Measurements from ENCODE around the gene ICAM5.

Gene ICAM5

GRCh38 chr19:10294368-10294697, 4.6 kb downstream of the ICAM5 start:
- H3K9ac ChIP-seq (ENCODE audit: low read length): no peak overlapping the region
- H3K4me1 ChIP-seq (ENCODE audit: insufficient read depth, low read length): peaks cover 46% of the 10 kb centered on the region
- no peak overlapping the region for H3K27ac ChIP-seq (ENCODE audit: low read depth, low read length)
- no peaks in the 10 kb centered on the region for H3K36me3 ChIP-seq (ENCODE audit: insufficient read depth, low read length)
- H3K4me3 ChIP-seq (ENCODE audit: low read depth in 1 of 2, low read length in 2 of 2): no peak overlapping the region
- no peaks in the 10 kb centered on the region for H3K9me3 ChIP-seq (ENCODE audit: low read length)
- peaks cover 59 to 74% of the 10 kb centered on the region in 2 donors for H3K27me3 ChIP-seq (ENCODE audit: control insufficient read depth in 1 of 2, insufficient read depth in 2 of 2, low read length in 2 of 2)

DNA sequence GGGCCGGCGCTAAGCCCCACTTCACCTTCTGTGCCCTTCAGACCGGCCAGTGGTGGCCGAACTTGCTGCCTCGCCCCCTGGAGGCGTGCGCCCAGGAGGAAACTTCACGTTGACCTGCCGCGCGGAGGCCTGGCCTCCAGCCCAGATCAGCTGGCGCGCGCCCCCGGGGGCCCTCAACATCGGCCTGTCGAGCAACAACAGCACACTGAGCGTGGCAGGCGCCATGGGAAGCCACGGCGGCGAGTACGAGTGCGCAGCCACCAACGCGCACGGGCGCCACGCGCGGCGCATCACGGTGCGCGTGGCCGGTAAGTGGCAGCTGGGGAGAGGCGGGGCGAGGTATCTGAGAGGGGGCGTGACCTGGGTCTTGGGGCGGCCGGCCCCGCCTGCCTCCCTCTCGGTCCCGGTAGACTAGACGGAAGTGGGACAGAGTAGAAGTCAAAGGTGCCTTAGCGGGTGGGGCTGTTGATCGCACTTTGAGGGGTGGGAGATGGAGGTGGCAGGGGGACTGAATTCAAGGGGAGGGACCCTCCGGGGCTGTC, 5.6 kb downstream of the ICAM5 start:
- Histone ChIP-seq H3K4me3 (ENCODE audit: low read depth in 1 of 2, low read length in 2 of 2) (no peak overlapping the region), H3K27ac (ENCODE audit: low read depth, low read length) (no peak overlapping the region), H3K36me3 (ENCODE audit: insufficient read depth, low read length) (no peaks in the 10 kb centered on the region), H3K27me3 (ENCODE audit: control insufficient read depth in 1 of 2, insufficient read depth in 2 of 2, low read length in 2 of 2) (peaks cover 52 to 70% of the 10 kb centered on the region in 2 donors), H3K9me3 (ENCODE audit: low read length) (no peaks in the 10 kb centered on the region), H3K9ac (ENCODE audit: low read length) (no peak overlapping the region), H3K4me1 (ENCODE audit: insufficient read depth, low read length) (peaks cover 39% of the 10 kb centered on the region)

DNA sequence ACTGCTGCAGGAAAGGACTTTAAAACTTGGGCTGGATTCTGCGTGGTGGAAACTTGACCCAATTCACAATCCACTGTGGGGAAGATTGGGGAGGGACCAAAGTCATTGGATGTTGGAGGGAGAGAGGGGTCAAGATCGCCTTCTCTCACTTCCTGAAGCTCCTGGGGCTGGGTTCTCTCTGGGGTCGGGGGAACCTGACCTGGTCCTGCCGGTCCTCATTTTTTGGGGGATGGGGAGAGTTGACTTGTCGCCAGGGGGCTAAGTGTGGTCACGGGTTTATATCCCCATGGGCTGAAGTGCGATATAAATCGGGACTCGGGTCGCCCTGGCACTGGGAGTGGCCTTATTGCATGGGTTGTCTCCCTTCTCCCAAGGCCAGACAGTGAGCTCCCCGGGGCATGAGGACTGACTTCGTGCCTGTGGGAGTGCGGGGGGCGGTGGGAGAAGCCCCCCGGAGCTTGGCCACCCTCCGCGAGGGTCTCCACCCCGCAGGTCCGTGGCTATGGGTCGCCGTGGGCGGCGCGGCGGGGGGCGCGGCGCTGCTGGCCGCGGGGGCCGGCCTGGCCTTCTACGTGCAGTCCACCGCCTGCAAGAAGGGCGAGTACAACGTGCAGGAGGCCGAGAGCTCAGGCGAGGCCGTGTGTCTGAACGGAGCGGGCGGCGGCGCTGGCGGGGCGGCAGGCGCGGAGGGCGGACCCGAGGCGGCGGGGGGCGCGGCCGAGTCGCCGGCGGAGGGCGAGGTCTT, 6.3 kb downstream of the ICAM5 start:
- Histone ChIP-seq H3K36me3 (ENCODE audit: insufficient read depth, low read length) (no peaks in the 10 kb centered on the region), H3K9ac (ENCODE audit: low read length) (no peak overlapping the region), H3K4me3 (ENCODE audit: low read depth in 1 of 2, low read length in 2 of 2) (no peak overlapping the region), H3K9me3 (ENCODE audit: low read length) (no peaks in the 10 kb centered on the region), H3K27ac (ENCODE audit: low read depth, low read length) (no peak overlapping the region), H3K4me1 (ENCODE audit: insufficient read depth, low read length) (peaks cover 32% of the 10 kb centered on the region), H3K27me3 (ENCODE audit: control insufficient read depth in 1 of 2, insufficient read depth in 2 of 2, low read length in 2 of 2) (peaks cover 46 to 64% of the 10 kb centered on the region in 2 donors)

DNA sequence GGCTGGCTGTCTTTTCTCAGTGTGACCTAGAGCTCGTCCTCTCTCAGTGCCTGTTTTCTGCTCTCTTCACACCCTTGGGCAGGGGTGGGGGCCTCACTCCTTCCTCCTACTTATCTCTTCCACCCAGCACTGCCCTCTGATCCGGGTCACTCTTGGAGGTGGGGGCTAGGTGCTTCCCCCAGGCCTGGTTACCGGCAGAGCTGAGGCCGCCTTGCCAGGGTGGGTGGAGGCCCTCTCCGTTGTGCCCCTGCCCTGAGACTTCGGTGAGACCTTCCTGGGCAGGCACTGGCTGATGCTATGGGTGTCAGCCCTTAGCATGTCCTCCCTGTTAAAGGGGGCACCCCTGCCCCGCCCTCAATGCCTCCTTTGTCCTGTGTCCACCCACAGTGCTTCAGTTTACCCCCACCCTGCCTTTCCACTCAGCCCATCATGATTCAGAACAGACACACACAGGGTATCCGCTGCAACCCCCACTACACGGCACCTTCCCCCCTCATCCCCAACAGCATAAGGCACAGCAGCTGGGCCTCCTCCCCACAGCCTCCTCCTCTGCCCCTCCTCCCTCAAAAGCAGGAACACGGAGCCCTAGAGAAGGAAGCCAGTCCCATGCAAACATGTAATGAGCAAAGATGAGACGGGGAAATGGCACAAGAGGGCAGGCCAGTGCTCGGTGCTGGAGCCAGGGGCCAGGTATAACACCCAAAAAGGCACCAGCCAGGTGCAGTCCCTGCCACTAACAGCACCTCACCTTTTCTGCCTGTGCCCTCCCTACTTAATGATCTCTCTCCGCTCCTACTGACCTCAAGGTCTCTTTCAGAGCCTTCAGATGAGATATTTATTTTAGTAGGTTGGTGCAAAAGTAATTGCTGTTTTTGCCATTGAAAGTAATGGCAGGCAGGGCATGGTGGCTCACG, 10.1 kb downstream of the ICAM5 start:
- Histone ChIP-seq H3K9ac (ENCODE audit: low read length) (no peak overlapping the region), H3K9me3 (ENCODE audit: low read length) (no peaks in the 10 kb centered on the region), H3K4me3 (ENCODE audit: low read depth in 1 of 2, low read length in 2 of 2) (no peak overlapping the region), H3K36me3 (ENCODE audit: insufficient read depth, low read length) (no peaks in the 10 kb centered on the region), H3K27me3 (ENCODE audit: control insufficient read depth in 1 of 2, insufficient read depth in 2 of 2, low read length in 2 of 2) (peaks cover 13 to 31% of the 10 kb centered on the region in 2 donors), H3K27ac (ENCODE audit: low read depth, low read length) (no peak overlapping the region), H3K4me1 (ENCODE audit: insufficient read depth, low read length) (peaks cover 12% of the 10 kb centered on the region)

DNA sequence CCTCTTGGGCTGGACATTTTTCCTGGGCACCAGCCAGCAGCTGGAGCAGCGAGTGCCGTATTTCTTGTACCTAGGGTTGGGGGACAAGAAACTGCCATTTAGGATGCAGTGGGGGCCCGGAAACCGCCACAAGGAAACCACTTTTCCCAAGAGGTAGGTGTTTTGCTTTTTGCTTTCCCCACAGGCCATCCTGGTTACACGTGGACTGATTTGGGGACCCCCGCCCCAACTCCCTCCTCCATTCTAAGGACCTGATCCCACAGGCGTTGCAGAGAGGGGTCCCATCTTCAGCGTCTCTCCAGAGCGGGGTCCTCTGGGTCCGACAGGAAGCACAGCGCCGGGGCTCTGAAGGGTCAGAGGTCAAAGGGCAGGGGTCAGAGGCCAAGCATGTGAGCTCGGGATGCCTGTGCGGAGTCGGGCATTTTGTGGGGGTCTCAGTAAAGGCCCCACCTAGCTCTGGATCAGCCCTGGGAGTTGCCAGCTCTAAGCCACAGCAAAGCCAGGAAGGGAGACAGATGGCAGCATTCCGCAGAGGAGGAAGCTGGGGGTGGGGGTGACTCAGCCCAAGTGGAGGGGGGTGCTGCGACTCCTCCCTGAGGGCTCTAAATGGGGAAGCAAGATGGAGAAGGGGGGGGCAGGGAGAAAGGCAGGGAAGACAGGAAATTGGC, 15.5 kb downstream of the ICAM5 start:
- H3K9ac ChIP-seq (ENCODE audit: low read length): no peak overlapping the region
- H3K4me1 ChIP-seq (ENCODE audit: insufficient read depth, low read length): no peaks in the 10 kb centered on the region
- H3K36me3 ChIP-seq (ENCODE audit: insufficient read depth, low read length): peaks cover 5% of the 10 kb centered on the region
- no peaks in the 10 kb centered on the region for H3K9me3 ChIP-seq (ENCODE audit: low read length)
- H3K27me3 ChIP-seq (ENCODE audit: control insufficient read depth in 1 of 2, insufficient read depth in 2 of 2, low read length in 2 of 2): peaks cover 0 to 5% of the 10 kb centered on the region in 2 donors
- no peak overlapping the region for H3K4me3 ChIP-seq (ENCODE audit: low read depth in 1 of 2, low read length in 2 of 2)
- H3K27ac ChIP-seq (ENCODE audit: low read depth, low read length): no peak overlapping the region

DNA sequence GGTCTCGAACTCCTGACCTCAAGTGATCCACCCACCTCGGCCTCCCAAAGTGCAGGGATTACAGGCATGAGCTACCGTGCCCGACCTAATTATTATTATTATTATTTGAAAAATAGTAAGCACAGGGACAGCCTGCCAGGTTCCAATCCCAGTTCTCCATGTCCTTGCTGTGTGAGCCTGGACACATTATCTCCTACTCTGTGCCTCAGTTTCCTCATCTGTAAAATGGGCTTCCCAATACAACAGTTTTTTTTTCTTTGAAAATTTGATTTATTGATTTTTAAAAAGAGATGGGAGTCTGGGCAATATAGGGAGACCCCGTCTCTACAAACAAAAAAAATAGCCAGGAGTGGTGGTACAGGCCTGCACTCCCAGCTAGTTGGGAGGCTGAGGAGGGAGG, 16.6 kb downstream of the ICAM5 start:
- no peaks in the 10 kb centered on the region for H3K9me3 ChIP-seq (ENCODE audit: low read length)
- H3K36me3 ChIP-seq (ENCODE audit: insufficient read depth, low read length): peaks cover 11% of the 10 kb centered on the region

DNA sequence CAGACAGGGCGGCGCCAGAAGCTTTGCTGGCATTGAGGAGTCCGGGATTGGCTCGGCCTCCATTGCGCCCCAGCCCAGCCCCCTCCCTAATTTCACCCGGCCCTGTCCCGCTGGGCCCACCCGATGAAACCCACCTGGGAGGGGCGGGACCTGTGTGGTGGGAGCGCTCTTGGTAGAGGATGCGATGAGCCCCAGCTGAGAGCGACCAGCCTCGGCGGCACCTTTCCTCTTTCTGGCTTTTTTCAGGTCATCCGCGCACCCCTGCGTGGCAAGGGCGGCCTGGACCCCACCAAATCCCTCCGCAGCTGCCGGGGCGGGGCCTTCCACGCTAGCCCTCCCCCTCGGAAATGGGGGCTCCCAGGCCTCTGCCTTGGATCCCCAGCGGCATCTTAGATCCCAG, 19.7 kb downstream of the ICAM5 start, which contains the start of gene ZGLP1:
TSS of gene ZGLP1 (minus strand) at position 393 of the 400 bp plus-strand sequence.
- Histone ChIP-seq H3K4me3 (ENCODE audit: low read depth in 1 of 2, low read length in 2 of 2) (no peak within 1 kb of the TSS), H3K27me3 (ENCODE audit: control insufficient read depth in 1 of 2, insufficient read depth in 2 of 2, low read length in 2 of 2) (no peaks in the 10 kb centered on the region), H3K4me1 (ENCODE audit: insufficient read depth, low read length) (no peaks in the 10 kb centered on the region), H3K9me3 (ENCODE audit: low read length) (no peaks in the 10 kb centered on the region), H3K9ac (ENCODE audit: low read length) (no peak within 1 kb of the TSS), H3K36me3 (ENCODE audit: insufficient read depth, low read length) (peaks cover 11% of the 10 kb centered on the region), H3K27ac (ENCODE audit: low read depth, low read length) (no peak within 1 kb of the TSS)

More for the DNA sequence above, 16.6 kb downstream of the ICAM5 start:
- Histone ChIP-seq H3K9ac (ENCODE audit: low read length) (no peak overlapping the region), H3K4me3 (ENCODE audit: low read depth in 1 of 2, low read length in 2 of 2) (no peak overlapping the region), H3K4me1 (ENCODE audit: insufficient read depth, low read length) (no peaks in the 10 kb centered on the region), H3K27me3 (ENCODE audit: control insufficient read depth in 1 of 2, insufficient read depth in 2 of 2, low read length in 2 of 2) (peaks cover 0 to 1% of the 10 kb centered on the region in 2 donors), H3K27ac (ENCODE audit: low read depth, low read length) (no peak overlapping the region)

GRCh38 chr19:10315335-10316214, 25.8 kb downstream of the ICAM5 start, which contains the start of gene FDX2:
TSS of gene FDX2 (minus strand) at chr19:10316015. CDS start at chr19:10315996, 19 bp downstream.
- peak within 1 kb of the TSS; percentile 68 for H3K27ac ChIP-seq (ENCODE audit: low read depth, low read length)
- H3K4me3 ChIP-seq (ENCODE audit: low read depth in 1 of 2, low read length in 2 of 2): peak within 1 kb of the TSS; percentile 77 to 95
- H3K36me3 ChIP-seq (ENCODE audit: insufficient read depth, low read length): peaks cover 23% of the 10 kb centered on the region
- H3K4me1 ChIP-seq (ENCODE audit: insufficient read depth, low read length): peaks cover 13% of the 10 kb centered on the region
- no peaks in the 10 kb centered on the region for H3K27me3 ChIP-seq (ENCODE audit: control insufficient read depth in 1 of 2, insufficient read depth in 2 of 2, low read length in 2 of 2)
- H3K9ac ChIP-seq (ENCODE audit: low read length): peak within 1 kb of the TSS; percentile 53
- no peaks in the 10 kb centered on the region for H3K9me3 ChIP-seq (ENCODE audit: low read length)

- H3K27me3 ChIP-seq (ENCODE audit: control insufficient read depth in 1 of 2, insufficient read depth in 2 of 2, low read length in 2 of 2): no peaks in the 10 kb centered on the region
- H3K9ac ChIP-seq (ENCODE audit: low read length): no peak overlapping the region
- H3K9me3 ChIP-seq (ENCODE audit: low read length): no peaks in the 10 kb centered on the region
- H3K36me3 ChIP-seq (ENCODE audit: insufficient read depth, low read length): peaks cover 23% of the 10 kb centered on the region
- H3K27ac ChIP-seq (ENCODE audit: low read depth, low read length): peak overlapping the region; percentile 68
- peaks cover 13% of the 10 kb centered on the region for H3K4me1 ChIP-seq (ENCODE audit: insufficient read depth, low read length)
- H3K4me3 ChIP-seq (ENCODE audit: low read depth in 1 of 2, low read length in 2 of 2): peak overlapping the region in 1 of 2 donors; percentile 77
These were observed 26.7 kb downstream of the ICAM5 start for GRCh38 chr19:10316229-10317044.

Data from muscle layer of colon (tissue), 2 donors.